Forelimb muscle (tissue), 1 donor: ENCODE data around the gene SHC4. TPM values are rescaled to one million over a fixed set of nuclear protein-coding genes. Genes with fewer than 3 reads are reported as not detected.

Source experiments
- DNase-seq: peaks from one replicate; pipeline ENCODE4 v3.0.0-alpha.2; 2013; ENCODE audit warnings: low read depth
- polyA plus RNA-seq: library from polyadenylated mRNA; unstranded; fragments of 120-200 nt; gene quantifications from one replicate; pipeline ENCODE4 v1.2.1, GENCODE V29; 2013; ENCODE audit not compliant: insufficient read length

SHC4 gene
- polyA plus RNA-seq, 1 donor: 2.3 TPM

DNA sequence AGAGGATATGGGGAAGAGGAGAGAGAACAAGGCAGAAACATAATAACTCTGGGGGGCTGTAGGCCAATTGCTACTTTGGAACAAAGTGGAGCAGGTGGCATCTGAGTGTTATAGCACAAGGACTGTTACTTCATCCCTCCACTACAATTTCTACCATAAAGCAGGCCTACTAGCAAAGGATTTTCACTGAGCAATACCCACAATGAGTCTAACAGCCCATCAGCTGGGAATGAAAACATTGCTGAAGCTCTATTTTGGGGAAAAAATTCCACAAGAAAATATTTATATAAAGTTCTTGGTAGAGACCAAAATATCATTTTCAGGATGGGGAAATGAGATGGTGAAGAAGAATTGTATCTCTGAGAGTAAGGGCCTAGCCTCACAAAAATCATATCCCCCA is 3.6 kb upstream of the SHC4 start:
- DNase-seq: no peak

DNA sequence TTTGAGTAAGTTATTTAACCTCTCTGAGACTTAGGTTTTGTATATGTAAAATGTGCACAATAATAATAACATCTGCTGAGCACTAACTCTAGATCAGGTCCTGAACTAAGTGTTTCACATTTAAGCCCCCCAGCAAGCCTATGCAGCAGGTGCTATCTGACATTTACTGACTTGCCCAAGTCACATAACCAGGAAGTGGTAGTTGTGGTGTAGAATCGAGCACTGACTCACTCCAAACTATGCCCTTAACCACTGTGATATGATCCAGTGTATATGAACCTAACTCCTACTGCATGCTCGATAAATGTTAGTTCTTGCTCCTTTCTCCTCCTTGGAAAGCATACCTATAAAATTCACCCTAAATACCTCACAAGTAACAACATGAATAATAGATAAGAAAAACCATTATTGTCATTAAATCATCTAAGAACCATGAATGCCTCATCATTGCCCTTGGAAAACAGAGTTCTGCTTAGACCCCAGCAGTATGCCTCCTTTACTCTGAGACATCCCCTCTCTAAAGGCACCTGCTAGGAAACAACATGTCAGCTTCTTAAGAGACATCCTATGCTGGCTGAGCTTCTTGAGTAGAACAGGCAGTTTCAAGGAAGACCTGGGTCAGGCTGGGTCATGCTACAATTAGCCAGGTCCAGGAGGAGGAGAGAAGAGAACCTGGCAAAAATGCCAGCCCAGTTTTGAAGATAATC is 3.0 kb upstream of the SHC4 start:
- no peak for DNase-seq

DNA sequence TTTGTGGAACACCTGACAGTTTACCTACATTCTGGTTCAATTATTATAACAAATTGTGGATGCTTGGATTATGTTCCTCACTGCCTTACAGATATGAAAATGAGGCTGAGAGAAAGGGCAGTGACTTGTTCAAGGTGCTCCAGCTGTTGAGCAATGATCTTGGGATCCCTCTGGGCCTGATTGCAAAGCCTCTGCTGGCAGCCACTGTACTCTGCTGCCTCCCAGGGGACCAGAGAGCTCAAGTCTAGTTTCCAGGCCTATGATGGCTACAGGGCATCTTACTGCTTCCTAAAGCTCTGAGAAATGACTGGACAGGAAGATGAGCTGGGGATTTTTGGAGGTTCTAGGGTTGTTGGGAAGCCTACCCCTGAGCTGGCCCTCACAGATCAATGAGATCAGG is 2.3 kb upstream of the SHC4 start:
- no peak for DNase-seq

DNA sequence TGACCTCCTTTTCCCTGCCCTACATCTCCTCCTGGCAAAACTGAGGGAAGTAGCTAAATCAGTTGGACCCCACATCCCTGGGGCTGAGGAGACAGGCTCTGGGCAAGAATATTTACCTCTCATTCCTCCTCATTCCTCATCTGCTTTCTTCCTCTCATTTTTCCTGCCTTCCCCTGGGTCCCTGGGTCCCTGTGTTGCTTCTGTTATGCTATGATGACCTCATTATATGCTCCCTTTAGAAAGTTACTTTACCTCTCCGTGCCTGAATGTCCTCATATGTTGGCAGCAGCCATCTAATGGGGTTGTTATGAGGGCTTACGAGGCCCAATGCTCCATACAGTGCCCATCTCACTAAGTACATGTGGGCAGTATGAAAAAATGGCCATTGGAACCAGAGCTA is 1.2 kb upstream of the SHC4 start:
- DNase-seq: no peak

DNA sequence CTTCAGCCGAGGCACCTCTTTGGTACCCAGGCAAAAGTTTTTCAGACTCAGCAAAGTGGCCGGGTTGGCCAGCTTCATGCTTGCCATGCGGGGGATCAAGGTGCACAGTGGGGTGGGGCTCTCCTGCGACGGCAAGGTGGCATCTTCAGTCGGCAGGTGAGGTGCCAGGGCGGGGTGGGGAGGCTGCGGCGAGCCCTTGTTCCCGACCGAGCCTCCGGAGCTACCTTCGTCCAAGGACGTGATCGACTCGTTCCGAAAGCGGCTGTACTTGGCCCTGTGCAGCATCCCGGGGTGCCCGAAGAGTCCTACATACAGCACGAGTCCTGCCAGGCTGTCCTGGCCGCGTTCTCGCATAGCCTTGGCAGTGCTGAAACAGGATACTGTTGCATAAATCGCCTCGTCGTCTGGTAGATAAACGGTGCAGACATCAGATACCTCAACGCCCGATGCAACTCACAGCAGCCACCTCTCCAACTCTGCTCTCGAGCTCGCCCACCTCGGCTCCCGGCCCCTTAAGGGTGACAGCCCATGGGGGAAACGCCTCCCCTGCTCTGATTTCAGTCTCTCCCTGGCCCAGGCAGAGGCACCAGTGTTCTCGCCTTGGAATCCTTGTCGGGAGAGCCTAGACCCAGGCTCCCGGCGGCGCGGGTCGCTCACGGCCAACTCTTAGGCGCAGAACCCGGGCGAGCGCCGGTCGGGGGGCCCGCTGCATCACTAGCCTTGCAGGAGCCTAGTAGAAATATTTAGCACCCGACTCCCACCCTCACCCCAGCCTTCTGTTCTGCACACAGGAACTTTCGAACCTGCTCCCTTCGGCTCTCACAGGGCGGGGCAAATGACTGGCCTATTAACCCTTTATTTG is 826 bp downstream of the SHC4 start:
- DNase-seq: no peak

DNA sequence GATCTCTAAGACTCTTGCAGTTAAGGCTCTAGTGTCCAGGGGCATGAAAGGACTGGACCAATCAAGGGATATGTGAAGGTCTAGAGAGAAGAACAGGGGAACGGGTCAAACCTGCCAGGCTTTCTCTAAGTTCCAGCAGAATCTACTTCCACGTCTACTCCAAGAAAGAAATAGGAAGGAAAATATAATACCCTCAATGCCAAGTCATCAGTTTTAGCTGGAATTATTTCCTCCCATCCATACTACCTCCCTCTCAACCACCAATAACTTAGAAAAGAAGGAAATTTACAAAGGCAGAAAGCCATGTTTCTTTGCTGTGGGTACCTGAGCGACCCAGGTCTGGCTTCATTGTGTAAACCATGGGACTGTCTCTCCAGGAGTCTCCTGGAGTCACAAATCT is 7.8 kb downstream of the SHC4 start:
- DNase-seq: no peak

DNA sequence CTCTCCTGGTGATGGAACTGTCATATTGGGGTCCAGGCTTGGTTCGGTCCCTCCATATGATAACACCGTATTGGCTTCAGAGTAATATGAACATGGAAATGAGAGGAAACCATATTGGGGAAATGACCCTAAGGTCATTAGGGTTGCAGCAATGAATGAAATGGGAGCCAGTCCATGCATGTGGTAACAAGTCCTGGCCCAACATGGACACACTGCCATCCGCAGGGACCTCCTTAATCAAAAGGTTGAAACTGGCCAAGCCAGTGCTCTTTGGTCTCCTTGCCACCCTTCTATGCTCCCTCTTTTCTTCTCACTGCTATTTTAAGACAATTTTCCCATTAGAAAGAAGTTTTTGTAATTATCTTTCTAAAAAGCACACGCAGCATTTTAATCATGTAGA is 8.3 kb downstream of the SHC4 start:
- no peak for DNase-seq

DNA sequence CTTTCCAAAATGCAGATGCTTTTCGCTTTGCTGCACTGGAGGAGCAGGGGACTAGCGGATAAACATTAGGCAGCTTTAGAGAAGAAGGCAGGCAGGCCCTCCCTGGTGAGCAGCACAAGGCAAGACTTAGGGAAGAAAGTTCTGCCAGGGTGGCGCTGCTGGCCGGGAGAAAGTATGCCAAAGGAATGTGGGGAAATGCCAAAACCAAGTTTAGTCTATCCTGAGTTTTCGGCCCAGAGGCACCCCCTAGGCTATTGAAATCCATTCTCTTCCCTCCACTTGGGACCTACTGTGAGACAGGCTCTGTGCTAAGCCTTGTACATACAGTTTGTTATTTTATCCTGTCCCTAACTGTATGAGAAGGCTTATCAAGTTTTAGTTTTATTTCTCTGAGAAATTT is 9.2 kb downstream of the SHC4 start:
- DNase-seq: no peak

DNA sequence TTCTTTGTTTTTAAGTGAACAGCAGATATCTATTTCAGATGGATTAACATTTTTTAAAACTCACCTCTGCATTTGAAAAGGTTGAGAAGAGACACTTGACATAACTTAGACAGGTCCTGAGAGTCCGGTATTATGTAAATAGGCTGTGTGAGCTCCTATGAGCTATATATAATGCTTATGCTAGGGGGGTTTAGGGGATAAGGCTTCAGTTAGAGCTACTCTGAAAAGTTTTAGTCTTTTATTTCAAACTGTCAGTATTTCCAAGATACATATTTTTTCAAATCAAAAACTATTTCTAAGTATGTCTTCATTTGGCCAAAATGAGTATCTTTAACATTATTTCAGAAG is 16.9 kb downstream of the SHC4 start:
- no peak for DNase-seq

DNA sequence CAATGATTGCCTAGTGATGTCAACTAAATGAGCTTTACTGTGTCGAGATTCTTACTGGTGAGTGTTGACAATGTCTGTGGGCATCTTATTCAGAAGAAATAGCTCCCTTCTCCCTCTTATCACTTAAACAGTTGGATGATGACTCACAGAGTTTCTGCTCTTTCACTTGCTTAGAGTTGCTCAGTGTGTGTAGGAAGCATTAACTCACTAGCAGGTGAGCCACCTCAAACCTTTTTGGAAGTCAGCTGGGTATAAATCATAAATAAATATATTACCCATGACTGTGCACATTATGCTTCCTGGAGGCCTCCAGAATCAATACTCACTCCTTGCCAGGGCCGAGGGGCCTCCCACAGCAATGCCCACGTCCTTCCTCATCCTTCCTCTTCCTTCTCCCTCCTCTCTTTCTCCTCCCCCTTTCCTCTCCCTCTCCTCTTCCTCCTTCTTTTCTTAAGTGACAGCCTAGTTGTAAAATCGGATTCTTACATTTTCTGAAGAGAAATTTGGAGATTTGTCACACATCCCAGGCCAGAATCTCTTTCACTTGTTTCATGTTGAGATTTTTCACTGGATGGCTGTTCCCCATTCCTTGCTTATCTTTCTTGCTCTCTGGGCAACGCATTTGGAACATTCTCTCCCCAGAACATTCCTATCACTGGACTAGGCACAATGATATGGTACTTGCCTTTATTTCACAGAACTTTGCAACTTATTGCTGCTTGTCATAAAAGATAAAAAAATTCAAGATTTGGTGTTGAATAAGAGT is 17.5 kb downstream of the SHC4 start:
- no peak for DNase-seq

DNA sequence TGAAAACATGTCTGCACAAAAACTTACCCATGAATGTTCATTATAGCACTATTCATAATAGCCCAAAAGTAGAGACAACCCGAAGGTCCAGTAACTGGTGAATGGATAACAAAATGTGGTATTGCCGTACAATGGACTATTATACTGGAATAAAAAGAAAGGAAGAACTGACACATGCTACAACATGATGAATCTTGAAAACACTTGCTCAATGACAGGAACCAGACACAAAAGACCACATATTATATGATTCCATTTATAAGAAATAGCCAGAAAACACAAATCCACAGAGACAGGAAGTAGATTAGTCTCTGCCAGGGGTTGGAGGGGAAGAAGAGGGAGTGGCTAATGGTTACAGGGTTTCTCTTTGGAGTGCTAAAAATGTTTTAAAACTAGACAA is 18.3 kb downstream of the SHC4 start:
- DNase-seq: no peak

DNA sequence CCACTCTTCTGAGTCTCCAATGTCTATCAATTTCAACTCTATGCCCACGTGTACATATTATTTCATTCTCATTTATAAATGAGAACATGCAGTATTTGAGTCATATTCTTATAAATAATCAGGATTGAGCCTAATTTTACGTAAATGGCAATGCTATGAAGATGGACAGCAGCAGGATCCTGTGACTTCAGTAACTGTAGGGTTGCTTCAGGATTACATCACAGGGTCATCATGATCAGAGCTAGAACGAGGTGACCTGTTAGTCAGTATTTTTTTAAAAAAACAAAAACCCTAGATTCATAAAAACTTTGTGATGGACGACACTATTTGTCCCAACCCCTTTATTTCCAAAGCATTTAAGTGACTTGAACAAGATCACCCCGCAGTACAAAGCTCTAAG is 21.8 kb downstream of the SHC4 start:
- no peak for DNase-seq

DNA sequence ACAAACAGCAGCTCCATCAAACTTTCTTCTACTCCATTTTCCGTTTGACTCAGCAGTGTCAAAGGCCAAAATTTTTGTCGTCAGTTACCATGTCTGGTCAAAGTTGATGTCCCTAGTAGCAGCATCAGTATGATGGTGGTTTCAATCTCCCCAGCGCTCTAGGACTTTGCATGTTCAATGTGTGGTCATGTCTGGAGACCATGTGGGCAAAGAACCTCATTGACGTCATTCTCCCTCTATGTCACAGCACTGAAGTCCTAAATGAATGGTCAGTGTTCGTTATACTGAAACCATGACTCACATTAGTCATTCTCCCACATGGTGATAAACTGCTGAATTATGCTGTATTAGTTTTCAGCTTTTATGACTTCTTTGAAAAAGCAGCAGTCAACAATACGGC is 23.2 kb downstream of the SHC4 start:
- DNase-seq: no peak

DNA sequence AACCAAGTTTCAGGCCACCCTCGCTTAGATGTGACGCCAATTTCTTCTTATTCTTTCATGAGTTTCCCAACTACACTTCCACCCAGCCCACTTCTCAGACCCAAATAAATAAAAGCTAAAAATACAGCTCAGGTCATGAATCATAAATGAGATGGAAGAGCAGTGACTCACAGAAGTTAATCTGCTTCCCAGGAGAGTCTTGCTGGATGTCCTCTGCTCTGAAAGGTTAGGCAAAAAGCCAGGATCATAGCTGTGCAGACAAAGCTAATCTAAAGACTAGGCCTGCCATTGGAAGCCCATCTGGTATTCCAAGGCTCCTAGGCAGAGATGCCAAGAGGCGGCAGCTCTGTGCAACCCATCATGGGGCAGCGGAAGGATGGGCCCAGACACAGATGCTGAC is 24.1 kb downstream of the SHC4 start:
- DNase-seq: no peak

DNA sequence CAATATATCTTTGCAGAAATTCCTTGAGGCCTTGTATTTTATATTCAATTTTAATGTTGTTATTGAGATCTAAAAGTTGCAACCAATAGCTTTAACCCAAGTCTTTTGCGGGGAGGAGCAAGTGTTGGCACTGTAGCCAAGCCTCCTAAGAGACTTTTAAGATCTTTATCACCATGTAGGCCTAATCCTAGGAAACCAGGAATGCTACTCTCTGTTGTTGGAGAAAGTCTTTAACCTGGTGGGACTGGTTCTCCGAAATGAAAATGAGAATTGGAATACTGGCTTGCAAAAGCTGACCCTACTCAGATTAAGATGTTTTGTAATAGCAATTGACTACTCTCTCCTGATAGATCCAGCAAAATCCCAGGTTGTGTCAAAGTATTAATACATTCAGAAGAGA is 25.8 kb downstream of the SHC4 start:
- no peak for DNase-seq

DNA sequence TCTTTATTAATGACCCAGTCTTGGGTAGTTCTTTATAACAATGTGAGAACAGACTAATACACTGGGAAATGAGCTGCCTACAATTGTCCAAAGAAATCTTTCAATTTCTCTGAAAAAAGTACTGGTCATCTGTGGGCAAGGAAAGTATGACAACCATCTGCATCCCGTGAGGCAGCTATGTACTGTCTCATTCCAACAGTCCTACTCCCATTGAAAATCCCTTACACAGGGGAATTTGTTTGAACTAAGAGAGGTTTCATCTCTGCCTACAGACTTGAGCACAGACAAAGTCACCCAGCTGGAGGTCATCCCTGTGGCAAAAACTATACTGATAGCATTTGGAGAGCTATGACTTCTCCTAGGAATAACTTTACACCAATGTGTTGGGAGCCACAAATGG is 27.1 kb downstream of the SHC4 start:
- DNase-seq: no peak

DNA sequence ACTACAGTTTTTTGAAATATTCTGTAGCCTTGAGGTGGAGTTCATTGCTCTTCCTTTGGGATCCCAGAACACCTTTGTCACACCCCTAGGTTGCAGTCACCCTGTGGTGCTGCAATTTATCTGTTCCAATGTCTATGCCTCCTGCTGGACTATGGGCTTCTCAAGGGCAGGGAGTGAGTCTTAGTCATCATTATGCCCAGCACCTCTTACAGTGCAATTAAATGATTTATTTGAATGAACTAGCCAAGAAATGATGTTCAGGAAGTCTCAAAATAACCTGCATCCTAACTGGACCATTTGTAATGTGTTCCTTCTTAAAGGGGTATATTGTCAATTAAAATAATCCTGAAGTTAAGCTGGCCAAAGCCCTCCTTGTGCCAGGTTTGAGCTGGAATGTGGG is 28.5 kb downstream of the SHC4 start:
- DNase-seq: no peak

DNA sequence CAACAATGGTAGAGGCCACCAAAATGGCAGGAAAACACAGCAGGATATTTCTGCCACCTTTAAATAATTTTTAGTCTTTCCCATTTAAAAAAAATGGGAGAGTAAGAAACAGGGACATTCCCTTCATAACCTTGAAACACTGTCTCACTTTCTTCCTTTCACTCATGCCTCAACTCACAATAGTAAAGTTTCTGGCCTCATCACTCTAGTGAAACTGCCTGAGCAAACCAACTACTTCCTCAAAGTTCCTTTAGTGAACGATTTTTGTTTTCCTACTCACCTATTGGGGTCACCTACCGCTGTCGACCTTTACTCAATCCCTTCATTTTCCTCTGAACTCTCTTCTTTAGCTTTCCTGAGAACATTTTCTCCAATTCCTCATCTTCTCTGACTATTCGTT is 33.0 kb downstream of the SHC4 start:
- no peak for DNase-seq

DNA sequence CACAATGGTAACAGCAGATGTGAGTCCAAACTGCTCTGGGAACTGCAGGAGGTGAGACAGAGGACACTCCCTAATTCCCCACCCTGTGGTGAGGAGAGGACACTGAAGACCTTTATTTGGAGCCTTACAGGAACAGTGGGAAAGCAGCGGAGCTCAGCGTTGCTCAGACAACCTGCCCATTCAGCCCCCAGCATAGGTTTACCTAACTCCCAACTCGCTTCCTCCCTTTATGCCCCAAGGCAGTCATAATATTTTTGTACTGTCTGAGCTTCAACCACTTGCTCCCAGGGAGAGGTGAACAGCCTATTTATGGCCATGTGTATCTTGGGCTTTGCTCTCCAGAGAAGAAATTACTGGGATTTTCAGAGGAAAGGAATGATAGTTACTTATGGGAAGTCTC is 34.1 kb downstream of the SHC4 start:
- DNase-seq: no peak

DNA sequence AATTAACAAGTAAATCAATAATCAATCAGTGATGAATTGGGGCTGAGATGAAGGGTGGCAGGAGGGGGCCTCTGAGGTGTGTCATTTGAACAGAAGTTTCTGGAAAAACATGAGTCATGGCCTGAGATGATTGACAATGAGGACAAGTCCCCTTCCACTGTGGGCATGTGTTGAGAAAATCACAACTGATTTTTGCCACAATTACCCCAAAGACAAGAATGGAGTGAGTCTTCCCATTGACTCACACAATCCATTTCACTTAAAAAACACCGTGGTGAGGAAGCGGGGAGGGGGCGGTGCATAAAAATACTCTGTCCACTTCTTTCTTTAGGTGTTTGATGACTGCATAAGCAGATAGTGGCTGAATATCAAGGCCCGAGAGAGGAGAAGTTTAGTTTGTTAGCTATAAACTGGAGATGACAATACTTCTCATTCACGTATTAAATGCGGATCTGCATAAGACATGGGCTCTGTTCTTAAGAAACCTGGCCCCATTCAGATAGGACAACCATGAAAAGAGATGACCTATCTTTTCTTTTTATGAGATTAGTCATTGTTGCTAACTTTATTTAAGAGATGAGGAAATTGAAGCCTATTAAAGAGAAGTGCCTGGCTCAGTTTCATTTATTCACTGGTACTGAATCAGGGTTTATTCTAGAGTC is 34.7 kb downstream of the SHC4 start:
- DNase-seq: no peak

DNA sequence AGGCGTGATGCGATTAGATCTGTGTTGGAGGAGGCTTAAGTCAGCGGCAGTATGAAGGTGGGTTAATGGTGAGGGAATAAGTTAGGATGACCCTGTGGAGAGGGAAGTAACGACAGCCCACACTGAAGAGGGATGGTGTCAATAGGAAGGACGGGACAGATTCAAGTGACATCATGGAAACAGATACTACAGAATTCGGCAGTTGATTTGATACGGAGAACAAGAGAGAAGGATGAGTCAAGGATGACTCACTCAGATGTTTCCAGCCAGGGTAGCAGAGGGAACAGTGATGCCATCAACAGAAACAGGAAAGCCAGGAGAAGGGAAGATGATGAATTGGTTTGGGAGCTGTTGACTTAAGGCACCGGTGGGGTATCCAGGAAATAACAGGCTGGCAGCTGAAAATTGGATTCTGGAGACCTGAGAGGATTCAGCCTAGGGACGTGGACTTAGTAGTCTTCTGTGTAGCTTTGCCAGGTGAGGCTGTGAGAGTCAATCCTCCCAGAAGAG is 38.0 kb downstream of the SHC4 start:
- DNase-seq: no peak
